Measurements from ENCODE around the gene RBM3.

- TF ChIP-seq CTCF (IDR thresholded peaks at IDR 0.05): no peak
- no peak for TF ChIP-seq POLR2A (IDR thresholded peaks at IDR 0.05; ENCODE audit: low read depth)
- TF ChIP-seq EP300 (IDR thresholded peaks at IDR 0.05): no peak
These were observed 504 bp upstream of the RBM3 start for GRCh38 chrX:48573690-48574269.

Data from esophagus muscularis mucosa (tissue), 4 donors.